ENCODE results near the gene B3GALT5.
"Not testable (repeated sequence)": the region's sequence is repeated elsewhere in the genome, so short reads cannot be mapped to it uniquely, and the experiment has no call there.

The B3GALT5 gene, protein sequence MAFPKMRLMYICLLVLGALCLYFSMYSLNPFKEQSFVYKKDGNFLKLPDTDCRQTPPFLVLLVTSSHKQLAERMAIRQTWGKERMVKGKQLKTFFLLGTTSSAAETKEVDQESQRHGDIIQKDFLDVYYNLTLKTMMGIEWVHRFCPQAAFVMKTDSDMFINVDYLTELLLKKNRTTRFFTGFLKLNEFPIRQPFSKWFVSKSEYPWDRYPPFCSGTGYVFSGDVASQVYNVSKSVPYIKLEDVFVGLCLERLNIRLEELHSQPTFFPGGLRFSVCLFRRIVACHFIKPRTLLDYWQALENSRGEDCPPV

DNA sequence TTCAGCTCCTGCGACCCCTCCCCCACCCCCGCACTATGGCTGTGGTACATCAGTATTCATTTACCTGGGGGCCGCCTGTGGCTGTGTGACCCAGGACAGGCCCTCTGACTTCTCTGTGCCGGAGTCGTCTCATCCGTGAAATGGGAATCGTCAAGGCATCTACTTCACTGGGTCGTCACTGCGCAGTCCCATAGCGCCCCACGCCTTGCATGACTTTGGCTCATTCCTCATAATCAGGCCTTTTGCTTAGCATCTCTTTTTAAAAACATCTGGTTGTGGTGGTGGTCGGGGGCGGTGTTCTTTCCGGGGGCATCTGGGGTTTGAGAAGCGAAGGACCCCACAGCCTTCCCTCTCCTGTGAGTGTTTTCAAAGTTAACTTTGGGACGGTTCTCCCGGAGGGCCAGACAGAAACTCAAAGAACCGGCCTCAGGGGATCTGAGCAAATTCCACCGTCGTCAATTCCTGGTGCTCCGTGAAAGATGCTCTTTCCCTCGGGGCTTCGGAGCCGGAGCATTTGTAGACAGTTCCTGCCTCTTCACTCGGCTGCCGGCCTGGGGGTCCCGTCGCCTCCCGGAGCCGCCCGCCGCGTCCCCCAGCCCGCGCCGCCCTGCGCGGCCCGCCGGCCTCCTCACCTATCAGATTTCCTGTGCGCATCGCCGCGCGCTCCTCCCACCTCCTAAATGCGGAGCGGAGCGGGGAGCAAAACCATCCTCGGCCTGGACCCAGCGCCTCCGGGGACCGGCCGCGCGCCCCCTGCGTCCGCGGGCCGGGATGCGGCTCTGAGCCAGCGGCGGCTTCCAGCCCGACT is at the start of gene B3GALT5:
Gene B3GALT5, plus strand, starts transcription at position 708 of the 808 bp plus-strand sequence. CDS start 47,620 bp downstream, outside the sequence.
- DNase-seq (ENCODE audit: low read depth), result no peak

DNA sequence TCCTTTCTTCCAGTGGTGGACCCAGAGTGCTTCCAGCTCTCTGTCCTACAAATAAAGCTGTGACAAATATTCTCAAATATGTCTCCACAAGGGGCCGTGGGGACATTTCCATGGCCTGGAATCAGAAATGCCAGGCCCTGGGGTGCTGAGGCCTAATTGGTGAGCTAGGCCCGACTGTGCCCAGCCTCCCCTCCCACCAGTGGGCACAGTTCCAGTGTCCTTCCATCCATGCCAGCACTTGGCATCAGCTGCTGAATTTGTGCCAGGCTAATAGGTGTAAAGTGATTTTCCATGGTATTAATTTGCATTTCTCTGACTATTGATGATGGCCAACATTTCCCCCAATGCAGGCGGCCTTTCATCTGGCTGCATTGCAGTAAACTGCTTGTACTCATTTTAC is 48.5 kb upstream of the B3GALT5 start:
- no peak for DNase-seq (ENCODE audit: low read depth)

DNA sequence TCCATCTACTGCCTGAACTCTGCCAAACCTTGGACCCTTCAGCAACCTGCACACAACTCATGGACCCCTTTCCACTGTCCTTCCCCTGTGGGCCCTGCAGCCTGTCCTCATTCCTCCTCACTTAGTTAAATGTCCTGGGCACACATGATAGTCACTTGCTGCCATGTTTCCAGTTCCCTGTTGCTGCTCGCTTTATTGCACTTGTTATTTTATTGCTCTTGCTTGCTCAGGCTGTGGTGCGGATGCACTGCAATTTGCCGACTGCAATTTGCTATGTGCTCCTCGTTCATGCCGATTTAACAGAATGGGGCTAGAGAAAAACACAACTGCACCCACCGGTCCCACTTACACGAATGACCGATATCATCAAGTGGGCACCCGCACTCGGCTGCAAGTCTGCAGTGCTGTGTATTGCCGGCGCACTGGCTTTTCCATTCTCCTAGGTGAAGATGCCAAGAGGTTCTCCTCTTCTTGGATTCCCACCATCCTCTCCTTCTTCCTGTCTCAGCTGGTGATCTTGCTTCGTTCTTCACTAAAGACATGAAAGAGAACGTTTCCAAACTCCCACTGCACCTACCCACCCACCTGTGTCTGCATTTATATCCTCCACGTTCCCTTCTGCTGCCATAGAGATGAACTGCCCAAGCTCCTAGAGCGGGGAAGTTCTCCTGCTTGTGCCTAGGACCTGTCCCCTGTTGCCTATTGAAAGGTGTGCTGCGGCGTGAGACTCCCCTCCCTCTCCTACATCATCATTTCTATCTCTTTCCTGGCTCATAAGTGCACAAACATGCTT is 45.4 kb upstream of the B3GALT5 start:
- DNase-seq (ENCODE audit: low read depth), result no peak

DNA sequence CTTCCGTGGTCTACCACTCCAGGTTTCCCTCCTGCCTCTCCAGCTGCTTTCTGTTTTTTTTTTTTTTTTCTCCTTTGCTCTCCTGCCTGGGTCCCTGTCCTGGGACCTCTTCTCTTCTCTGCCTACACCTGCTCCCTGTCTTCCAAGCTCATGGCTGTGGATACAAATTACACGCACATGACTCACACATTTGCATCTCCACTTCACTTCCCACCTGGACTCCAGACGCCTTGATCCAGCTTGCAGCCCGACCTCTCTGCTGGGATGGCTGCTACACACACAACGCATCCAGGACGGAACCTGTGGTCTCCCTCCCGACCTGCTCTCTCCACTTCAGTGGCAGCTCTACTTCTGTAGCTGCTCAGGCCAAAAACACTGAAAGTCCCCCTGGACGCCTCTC is 44.4 kb upstream of the B3GALT5 start:
- no peak for DNase-seq (ENCODE audit: low read depth)

DNA sequence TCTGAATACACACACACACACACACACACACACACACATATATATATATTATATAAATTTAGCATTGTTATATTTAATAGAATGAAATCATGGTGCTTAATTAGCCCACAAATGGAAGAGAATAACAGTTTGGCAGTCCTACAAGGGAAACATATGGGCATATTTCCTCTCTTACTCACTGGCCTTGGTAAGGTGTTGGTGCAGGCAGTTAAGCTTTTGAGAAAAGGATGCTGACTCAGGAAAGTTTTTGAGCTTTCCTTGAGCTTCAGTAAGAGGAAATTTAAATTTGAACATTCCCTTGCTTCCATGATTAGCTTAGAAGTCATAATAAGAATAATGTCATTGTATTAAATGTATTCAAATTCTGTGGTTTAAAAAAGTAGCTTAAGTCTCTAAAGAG is 37.0 kb upstream of the B3GALT5 start:
- no peak for DNase-seq (ENCODE audit: low read depth)

DNA sequence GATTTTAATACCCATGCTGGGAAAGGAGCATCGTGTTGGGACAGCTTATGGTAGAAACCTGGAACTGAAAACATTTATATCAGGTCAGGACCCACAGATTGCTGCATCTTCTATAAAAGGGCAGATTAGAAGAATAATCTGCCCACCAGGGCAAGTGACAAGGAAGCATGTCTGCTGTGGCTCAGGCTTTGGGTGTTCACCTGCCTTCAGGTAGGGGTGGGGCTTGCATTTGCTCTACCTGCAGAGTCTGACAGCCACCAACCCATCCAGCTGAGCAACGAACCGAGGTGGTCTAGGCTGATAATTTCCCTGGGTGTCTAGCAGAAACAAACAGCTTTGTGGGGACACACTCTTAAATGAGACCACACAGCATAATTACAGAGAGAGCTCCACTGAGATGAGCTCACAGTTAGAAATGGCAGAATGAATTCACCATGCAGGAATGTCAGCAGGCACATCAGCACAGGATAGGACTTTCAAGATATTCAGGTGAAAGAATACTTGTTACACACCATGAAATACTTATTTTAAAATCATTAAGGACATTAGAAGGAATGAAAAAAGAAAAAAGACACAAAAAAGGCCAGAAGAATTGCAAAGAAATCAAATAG is 36.1 kb upstream of the B3GALT5 start:
- no peak for DNase-seq (ENCODE audit: low read depth)

DNA sequence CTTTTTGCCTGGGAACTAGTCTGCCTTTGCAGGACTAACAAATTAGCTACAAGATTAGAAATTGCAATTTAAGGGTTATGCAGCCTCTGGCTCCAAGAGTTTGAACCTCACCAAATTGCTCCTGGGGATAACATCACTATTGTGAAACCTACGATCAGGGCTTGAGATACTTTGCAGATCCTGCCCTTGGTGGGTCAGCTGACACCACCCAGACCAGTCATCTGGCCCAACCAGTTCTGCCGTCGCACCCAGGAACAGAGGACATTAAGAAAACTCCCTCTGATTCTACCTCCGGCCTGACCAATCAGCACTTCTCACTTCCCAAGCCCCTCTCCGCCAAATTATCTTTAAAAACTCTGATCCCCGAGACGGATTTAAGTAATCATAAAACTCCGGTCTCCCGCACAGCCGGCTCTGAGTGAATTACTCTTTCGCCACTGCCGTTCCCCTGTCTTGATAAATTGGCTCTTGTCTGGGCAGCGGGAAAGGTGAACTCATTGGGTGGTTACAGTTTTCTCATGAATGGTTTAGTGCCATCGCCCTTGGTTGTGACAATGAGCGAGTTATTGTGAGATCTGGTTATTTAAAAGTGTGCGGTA is 32.9 kb upstream of the B3GALT5 start:
- DNase-seq (ENCODE audit: low read depth), result no peak

DNA sequence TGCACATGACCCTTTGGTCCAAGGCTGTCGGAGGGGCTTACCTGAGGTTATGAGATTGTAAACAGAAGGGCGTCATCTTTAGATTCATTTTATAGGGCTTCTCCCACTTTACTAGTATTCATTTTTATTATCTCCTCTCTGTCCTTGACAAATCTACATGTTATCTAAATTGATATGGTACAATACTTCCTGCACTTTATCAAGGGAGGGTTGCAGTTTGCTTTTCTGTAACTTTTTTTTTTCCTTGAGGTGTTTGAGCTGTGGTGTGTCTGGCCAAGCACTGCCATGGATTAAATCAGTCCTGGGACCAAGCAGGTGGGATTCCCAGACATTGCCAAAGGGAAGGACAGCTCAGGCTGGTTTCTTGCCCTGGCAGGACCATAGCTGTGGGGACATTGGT is 32.0 kb upstream of the B3GALT5 start:
- DNase-seq (ENCODE audit: low read depth), result no peak

DNA sequence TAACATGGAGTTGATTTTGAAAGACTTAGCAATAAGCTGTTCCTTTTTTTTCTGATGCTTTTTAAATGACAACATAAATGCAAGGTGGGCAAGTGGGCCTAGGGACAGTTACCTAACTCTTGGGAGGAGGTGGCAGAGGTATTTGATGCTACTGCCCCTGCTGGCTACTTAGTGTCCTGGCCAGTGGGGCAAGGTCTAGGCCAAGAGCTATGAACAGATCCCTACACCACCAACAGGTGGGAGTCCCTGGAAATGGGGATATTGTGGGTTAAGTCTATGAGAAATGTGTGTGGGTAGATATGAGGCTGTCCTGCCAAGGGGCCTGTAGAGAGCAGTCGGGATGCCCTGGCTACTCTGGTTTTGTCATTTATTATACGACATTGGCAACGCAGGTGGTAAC is 31.3 kb upstream of the B3GALT5 start:
- DNase-seq (ENCODE audit: low read depth), result no peak

DNA sequence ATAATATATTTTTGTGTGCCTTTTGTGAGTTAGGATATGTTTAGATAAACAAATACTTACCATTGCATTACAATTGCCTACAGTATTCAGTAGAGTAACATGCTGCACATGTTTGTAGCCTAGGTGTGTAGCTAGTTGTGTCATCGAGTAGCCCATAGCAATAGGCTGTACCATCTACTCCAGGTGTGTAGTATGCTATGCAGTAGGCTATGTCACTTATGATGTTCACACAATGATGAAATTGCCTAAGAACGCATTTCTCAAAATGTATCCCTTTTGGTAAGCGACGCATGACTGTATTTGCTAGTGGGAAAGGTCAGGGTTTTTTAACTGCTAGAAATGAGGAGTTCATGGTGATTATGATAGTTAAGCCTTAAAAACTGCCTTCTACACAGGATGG is 30.0 kb upstream of the B3GALT5 start:
- DNase-seq (ENCODE audit: low read depth), result no peak

DNA sequence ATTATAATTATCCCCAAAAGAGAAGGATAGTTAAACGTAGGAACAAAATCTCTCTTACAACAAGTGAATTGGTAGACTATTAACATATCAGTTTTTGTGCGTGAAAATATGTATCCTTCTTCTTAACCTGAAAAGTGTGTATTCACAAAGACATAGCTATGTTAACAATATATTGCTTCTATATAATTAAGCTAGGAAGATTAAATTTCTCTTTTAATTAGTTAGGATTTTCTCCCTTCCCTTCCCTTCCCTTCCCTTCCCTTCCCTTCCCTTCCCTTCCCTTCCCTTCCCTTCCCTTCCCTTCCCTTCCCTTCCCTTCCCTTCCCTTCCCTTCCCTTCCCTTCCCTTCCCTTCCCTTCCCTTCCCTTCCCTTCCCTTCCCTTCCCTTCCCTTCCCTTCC is 29.2 kb upstream of the B3GALT5 start:
- DNase-seq (ENCODE audit: low read depth), result not testable (repeated sequence)

DNA sequence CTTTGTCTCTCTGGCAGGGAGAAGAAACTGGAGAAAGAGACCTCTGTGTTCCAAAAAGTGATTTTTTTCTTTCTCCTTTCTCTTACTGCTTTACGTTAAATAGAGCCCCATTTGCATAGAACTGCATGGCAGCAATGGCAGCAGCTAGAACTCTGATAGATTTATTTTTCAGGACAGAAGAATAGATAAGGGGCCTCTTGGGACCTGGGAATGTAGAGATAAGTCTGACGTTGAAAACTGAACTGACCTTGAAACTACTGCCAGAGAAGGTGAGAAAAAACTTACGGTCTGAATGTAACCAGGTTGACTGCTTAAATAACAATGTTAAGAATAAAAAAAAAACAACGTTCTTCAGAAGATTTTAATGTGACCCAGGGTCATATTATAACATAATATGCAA is 25.4 kb upstream of the B3GALT5 start:
- DNase-seq (ENCODE audit: low read depth), result no peak

DNA sequence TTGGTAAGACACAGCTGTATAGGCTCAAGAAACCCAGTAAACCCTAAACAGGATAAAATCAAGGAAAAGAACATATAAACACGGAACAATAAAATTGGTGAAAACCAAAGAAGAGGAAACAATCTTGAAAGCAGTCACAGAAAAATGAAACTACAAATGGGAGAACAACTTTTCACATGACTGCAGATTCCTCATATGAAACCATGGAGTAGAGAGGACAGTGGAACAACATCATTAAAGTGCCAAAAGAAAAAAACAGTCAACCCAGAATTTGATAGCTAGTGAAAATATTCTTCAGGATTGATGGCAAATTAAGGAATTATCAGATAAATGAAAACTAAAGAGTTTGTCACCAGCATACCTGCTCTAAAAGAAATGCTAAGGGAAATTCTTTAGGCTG is 23.9 kb upstream of the B3GALT5 start:
- DNase-seq (ENCODE audit: low read depth), result no peak

DNA sequence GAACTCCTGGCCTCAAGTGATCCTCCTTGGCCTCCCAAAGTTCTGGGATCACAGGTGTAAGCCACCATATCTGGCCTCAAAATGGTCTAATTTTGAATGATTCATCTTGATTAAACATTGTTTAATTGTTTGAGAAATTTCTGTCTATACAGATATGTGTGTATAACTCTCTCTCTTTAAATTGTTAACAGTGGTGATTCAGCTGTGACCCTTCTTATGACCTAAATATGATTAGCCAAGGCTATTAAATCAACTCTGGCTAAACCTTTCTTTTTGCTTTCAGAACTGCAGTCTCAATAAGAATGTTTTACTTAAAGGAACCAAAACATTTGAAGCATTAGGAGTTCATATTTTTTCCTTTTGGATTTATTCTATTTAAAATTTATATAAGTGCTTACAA is 19.2 kb upstream of the B3GALT5 start:
- no peak for DNase-seq (ENCODE audit: low read depth)

DNA sequence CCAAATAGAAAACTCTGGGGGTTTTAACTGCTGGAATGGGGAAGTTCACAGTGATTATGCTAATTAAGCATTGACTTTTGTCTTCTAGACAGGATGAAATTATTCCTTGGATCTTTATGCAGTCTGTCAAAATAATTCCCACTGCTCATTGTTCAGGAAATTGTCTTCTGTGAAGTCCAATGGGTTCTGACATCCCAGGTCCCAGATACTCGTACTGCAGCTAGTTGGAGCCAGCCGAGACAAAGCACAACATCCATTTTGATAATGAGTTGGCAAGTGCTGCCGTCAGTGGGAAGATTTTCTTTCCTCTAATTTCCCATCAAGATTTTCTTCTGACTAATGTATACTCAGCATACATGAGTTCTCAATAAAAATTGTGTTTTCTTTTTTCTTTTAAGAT is 17.3 kb upstream of the B3GALT5 start:
- DNase-seq (ENCODE audit: low read depth), result no peak

DNA sequence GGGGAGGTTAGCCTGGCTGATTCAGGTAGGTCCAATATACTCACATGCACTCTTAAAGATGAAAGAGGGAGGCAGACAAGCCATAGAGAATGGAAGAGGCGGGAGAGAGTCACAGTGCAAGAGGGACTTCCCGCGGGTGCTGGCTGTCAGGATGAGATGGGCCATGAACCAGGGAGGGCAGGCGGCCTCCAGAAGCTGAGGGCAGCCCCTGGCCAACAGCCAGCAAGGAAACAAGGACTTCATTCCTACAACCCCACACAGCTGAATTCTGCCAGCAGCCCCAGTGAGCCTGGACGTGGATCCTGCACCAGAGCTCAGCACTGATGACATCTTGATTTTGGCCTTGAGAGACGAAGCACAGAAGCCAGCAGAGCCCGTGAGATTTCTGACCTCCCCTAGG is 15.1 kb upstream of the B3GALT5 start:
- DNase-seq (ENCODE audit: low read depth), result no peak

DNA sequence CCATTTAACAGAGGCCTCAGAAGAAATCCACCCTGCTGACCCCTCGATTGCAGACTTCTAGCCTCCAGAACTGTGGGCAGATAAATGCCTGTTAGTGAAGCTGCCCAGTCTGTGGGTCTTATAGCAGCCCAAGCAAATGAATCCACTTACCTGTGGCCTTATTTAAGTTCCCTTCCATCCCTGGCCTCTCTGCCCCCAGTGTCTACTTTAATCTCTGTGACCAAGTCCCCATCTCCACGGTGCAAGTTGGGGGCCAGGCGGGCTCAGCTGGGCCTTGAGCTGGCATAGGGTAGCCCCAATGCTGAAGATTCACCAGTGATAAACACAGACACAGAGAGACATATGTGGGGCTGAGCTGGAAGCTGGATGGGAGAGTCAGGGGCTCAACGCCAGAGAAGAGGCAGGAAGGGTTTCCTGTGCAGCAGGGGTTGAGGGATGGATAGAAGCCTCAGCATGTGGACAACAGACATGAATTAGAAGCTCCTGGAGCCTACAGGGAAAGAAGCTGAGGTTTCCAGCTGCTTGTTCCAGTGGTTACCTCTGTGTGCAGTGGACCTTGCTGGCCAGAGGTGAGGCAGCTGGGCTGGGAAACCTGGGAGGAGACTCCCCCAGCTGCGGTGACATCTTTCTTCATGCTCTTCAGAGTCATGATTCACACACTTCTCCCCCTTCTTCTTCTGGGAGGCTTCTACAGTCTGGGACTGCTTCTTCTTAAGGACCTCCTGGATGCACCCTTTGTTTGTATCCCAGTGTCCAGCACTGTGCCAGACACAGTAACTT is 13.4 kb upstream of the B3GALT5 start:
- DNase-seq (ENCODE audit: low read depth), result no peak

DNA sequence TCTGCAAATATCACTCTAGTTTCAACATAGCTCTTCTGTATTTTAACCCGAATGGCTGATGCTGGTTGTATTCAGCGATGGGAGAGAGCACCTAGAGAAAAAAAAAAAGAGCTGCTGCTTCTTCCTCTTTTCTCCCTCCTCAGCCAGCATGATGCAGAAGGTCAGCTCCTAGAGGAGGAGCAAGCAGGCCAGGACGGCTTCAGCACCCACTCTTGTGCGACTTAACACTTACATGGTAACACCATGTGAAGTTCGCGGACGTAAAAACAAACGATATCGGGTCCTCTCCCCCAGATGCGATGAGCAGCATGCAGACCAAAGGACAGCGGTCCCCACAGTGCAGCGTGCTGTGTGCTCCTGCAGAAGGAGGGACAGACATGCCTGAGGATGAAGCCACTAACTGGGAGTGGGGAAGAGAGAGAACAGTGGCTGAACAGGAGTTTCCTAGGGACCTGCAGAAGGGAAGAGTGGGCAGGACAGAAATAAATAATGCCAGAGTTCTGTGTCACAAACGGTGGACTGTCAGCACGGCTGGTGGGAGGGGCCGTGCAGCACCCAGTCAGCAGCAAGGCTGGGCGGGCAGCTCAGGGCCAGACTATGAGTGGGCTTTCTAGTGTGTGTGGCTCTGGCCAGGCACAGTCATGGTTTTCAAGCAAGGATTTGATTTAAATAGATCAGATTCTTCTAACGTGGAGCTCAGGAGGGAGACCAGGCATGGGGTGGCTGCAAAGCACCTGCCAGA is 11.4 kb upstream of the B3GALT5 start:
- no peak for DNase-seq (ENCODE audit: low read depth)

DNA sequence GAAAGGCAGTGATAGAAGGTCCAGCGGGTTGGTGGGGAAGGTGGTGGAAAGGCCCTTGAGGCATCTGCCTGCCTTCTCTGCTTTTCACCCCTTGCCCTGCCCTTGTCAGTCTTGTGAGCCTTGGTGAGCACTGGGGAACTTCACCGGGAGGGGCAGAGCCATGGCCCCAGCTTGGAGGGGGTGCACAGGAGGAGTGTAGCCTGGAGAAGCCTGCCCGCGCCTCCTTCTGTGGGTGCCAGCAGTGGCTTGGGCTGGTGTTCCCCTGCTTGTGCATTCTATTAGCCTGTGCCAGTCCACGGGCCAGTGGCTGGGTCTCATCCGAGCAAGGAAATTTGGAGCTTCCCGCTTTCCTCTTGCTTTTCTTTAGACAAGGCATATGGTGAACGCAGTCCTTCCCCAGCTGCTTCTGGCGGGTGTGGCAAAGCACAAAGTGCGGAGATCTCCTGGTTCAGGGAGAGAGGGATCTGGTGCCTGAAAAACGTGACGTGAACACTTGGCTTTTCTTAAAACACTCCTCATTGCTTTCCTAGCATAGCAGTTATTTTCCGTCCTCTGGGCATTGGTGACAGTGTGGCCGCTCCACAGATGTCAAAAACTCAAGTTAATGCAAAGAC is 10.6 kb upstream of the B3GALT5 start:
- no peak for DNase-seq (ENCODE audit: low read depth)

DNA sequence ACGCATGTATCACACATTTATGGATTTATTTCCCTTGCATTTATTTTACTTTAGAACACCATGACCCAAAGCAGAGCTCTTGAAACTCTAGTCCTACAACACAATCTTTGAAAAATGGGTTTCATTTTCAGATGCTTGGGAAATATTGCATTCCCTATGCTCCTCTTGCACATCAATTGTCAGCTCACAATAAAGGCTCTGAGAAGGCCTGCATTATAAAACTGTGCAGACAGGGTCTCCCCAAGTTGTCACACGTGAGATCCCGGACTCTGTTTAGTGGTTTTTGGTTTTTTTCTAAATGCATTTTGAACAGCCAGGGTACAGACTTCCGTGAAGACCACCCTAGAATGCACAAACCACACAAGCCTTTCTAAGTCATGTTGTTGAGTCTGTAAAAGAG is 9.9 kb upstream of the B3GALT5 start:
- no peak for DNase-seq (ENCODE audit: low read depth)

All from stimulated activated CD8-positive, alpha-beta memory T cell treated with anti-CD3 and anti-CD28 coated beads, Interleukin-12 subunit alpha, Interleukin-12 subunit beta, amount 100 ng/mL, for 4 hours (primary cell).